ENCODE results near the gene KCNN4. TPM values are rescaled to one million over a fixed set of nuclear protein-coding genes. Genes with fewer than 3 reads are reported as not detected.
"Not testable (repeated sequence)": the region's sequence is repeated elsewhere in the genome, so short reads cannot be mapped to it uniquely, and the experiment has no call there.

Gene KCNN4
- polyA plus RNA-seq, 1 donor from 2014 or later: not detected

DNA sequence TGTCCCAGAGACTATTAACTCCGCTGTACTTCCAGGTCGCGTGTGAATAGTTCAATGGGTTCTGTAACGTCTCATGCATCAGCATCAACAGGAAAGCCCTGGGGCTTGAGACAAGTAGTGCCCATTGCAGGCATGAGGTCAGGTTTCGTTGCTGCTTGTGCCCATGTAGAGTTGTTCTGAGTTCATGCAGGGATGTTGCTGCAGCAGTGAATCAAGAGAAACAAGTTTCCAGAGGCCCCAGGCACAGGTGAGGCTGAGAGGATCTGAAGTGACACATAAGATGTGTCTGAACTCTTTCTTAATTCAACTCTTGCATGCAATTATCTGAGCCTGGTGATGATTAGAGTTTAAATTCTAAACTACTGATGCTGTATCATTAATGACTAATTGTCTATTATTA, 37.7 kb upstream of the KCNN4 start:
- Histone ChIP-seq H3K27ac (ENCODE audit: low read length) (no peak overlapping the region), H3K27me3 (ENCODE audit: insufficient read depth, low read depth, low read length) (no peaks in the 10 kb centered on the region)
- TF ChIP-seq, protein P1, sequence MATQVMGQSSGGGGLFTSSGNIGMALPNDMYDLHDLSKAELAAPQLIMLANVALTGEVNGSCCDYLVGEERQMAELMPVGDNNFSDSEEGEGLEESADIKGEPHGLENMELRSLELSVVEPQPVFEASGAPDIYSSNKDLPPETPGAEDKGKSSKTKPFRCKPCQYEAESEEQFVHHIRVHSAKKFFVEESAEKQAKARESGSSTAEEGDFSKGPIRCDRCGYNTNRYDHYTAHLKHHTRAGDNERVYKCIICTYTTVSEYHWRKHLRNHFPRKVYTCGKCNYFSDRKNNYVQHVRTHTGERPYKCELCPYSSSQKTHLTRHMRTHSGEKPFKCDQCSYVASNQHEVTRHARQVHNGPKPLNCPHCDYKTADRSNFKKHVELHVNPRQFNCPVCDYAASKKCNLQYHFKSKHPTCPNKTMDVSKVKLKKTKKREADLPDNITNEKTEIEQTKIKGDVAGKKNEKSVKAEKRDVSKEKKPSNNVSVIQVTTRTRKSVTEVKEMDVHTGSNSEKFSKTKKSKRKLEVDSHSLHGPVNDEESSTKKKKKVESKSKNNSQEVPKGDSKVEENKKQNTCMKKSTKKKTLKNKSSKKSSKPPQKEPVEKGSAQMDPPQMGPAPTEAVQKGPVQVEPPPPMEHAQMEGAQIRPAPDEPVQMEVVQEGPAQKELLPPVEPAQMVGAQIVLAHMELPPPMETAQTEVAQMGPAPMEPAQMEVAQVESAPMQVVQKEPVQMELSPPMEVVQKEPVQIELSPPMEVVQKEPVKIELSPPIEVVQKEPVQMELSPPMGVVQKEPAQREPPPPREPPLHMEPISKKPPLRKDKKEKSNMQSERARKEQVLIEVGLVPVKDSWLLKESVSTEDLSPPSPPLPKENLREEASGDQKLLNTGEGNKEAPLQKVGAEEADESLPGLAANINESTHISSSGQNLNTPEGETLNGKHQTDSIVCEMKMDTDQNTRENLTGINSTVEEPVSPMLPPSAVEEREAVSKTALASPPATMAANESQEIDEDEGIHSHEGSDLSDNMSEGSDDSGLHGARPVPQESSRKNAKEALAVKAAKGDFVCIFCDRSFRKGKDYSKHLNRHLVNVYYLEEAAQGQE (IDR thresholded peaks at IDR 0.05; ENCODE audit: borderline replicate concordance): no peak
- TF ChIP-seq EP300 (conservative IDR thresholded peaks at IDR 0.05; ENCODE audit: poor library complexity, severe bottlenecking) (no peak), RAD21 (conservative IDR thresholded peaks at IDR 0.05) (no peak), MXI1 (conservative IDR thresholded peaks at IDR 0.05; ENCODE audit: poor library complexity, severe bottlenecking) (no peak), POLR2AphosphoS5 (IDR thresholded peaks at IDR 0.05) (no peak), EZH2 (IDR thresholded peaks at IDR 0.05; ENCODE audit: borderline replicate concordance, insufficient read depth, low read length, poor library complexity, severe bottlenecking) (no peak), TAF1 (IDR thresholded peaks at IDR 0.05; ENCODE audit: low read depth) (no peak), SMC3 (conservative IDR thresholded peaks at IDR 0.05; ENCODE audit: poor library complexity) (no peak)
- TF ChIP-seq, protein P2, sequence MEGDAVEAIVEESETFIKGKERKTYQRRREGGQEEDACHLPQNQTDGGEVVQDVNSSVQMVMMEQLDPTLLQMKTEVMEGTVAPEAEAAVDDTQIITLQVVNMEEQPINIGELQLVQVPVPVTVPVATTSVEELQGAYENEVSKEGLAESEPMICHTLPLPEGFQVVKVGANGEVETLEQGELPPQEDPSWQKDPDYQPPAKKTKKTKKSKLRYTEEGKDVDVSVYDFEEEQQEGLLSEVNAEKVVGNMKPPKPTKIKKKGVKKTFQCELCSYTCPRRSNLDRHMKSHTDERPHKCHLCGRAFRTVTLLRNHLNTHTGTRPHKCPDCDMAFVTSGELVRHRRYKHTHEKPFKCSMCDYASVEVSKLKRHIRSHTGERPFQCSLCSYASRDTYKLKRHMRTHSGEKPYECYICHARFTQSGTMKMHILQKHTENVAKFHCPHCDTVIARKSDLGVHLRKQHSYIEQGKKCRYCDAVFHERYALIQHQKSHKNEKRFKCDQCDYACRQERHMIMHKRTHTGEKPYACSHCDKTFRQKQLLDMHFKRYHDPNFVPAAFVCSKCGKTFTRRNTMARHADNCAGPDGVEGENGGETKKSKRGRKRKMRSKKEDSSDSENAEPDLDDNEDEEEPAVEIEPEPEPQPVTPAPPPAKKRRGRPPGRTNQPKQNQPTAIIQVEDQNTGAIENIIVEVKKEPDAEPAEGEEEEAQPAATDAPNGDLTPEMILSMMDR (IDR thresholded peaks at IDR 0.05; ENCODE audit: poor library complexity, severe bottlenecking): no peak

DNA sequence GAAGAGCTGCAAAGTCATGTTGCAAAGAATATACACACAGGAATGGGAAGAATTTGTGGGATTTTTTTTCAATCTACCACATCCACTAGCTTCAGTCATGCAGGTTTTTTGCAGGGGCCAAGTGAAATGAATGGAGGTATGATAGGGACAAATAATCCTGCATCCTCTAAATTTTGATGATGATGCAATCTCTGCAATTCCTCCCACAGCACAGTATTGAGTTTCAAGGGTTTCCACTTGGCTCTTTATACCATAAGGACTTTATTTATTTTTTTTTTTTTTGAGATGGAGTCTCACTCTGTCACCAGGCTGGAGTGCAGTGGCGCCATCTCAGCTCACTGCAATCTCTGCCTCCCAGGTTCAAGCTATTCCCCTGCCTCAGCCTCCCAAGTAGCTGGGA, 36.7 kb upstream of the KCNN4 start:
- not testable (repeated sequence) for H3K36me3 ChIP-seq (ENCODE audit: insufficient read depth, low read length); H3K79me2 ChIP-seq (replicated peaks; ENCODE audit: insufficient read depth, low read length); H4K20me1 ChIP-seq (ENCODE audit: insufficient read depth); H3K27me3 ChIP-seq (ENCODE audit: insufficient read depth, low read depth, low read length); H2AFZ ChIP-seq (ENCODE audit: low read depth, low read length); H3K9ac ChIP-seq (ENCODE audit: low read length); H3K4me2 ChIP-seq (ENCODE audit: low read length); H3K27ac ChIP-seq (ENCODE audit: low read length); H3K9me2 ChIP-seq (ENCODE audit: insufficient read depth, low read length); H3F3A ChIP-seq (ENCODE audit: insufficient read depth, low read length, poor library complexity, severe bottlenecking); H3K4me3 ChIP-seq (ENCODE audit: low read length); H3K9me3 ChIP-seq (ENCODE audit: low read length)

More for the DNA sequence above, 37.7 kb upstream of the KCNN4 start:
- Histone ChIP-seq H3F3A (ENCODE audit: insufficient read depth, low read length, poor library complexity, severe bottlenecking) (no peaks in the 10 kb centered on the region), H2AFZ (ENCODE audit: low read depth, low read length) (no peak overlapping the region), H3K9ac (ENCODE audit: low read length) (no peak overlapping the region), H3K4me2 (ENCODE audit: low read length) (no peak overlapping the region), H3K4me3 (ENCODE audit: low read length) (no peak overlapping the region), H3K9me2 (ENCODE audit: insufficient read depth, low read length) (no peaks in the 10 kb centered on the region), H3K36me3 (ENCODE audit: insufficient read depth, low read length) (no peaks in the 10 kb centered on the region), H3K9me3 (ENCODE audit: low read length) (no peaks in the 10 kb centered on the region), H3K79me2 (replicated peaks; ENCODE audit: insufficient read depth, low read length) (no peaks in the 10 kb centered on the region), H4K20me1 (ENCODE audit: insufficient read depth) (no peaks in the 10 kb centered on the region)

All from neural cell (in vitro differentiated cells).